HG02943 (cell line): Measurements from ENCODE around the gene NELFB.

ENCODE experiments used
- ATAC-seq: cut with Tn5 transposase; IDR thresholded peaks from one replicate; pipeline ENCODE4 v1.9.1; 2021; ENCODE audit warnings: mild to moderate bottlenecking, low read depth, moderate library complexity; ENCODE audit not compliant: unreplicated experiment

The NELFB gene

DNA sequence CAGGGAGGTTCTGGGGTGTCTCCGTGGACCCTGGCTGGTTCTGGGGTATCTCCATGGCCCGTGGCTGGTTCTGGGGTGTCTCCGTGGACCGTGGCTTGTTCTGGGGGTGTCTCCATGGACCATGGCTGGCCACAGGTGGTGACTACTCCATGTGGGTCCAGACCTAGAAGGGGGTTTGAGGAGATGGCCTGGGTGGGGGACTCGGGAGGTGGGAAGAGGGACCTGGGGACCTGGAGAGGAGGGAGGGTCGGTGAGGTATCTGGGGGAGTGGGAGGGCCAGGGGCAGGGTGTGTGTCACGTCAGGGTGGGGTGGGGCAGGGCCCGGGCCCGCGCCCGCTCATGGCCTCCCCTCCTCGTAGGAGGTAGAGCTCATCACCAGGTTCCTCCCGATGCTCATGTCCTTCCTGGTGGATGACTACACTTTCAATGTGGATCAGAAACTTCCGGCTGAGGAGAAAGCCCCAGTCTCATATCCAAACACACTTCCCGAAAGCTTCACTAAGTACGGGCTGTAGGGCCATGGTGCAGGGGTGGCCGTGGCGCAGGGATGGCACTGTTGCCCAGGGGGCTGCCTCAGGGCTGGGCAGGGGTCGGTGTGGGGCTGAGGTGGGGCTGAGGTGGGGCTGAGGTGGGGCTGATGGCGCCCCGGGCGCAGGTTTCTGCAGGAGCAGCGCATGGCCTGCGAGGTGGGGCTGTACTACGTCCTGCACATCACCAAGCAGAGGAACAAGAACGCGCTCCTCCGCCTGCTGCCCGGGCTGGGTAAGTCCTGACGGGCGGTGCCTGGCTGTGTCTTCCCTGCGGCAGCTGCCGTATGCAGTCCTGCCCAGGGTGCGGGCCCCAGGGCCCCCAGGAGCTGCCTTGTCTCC, 11.7 kb downstream of the NELFB start:
- no peak for ATAC-seq

DNA sequence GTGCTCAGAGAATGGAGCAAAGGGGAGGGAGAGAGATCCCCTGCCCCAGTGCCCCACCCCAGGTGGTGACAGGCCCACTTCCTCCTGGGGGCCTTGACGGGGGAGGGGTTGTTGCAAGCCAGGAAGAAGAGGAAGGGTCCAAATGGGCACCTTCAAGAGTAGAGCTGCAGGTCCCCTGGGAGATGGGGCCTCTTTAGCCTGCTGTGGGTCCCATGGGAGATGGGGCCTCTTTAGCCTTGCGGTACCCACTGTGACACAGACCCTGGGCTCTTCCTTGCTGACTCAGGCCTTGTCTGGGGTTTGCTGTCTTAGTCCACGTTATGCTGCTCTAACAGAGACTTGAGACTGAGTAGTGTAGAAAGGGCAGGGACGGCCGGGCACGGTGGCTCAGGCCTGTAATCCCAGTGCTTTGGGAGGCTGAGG, 12.8 kb downstream of the NELFB start:
- no peak for ATAC-seq

DNA sequence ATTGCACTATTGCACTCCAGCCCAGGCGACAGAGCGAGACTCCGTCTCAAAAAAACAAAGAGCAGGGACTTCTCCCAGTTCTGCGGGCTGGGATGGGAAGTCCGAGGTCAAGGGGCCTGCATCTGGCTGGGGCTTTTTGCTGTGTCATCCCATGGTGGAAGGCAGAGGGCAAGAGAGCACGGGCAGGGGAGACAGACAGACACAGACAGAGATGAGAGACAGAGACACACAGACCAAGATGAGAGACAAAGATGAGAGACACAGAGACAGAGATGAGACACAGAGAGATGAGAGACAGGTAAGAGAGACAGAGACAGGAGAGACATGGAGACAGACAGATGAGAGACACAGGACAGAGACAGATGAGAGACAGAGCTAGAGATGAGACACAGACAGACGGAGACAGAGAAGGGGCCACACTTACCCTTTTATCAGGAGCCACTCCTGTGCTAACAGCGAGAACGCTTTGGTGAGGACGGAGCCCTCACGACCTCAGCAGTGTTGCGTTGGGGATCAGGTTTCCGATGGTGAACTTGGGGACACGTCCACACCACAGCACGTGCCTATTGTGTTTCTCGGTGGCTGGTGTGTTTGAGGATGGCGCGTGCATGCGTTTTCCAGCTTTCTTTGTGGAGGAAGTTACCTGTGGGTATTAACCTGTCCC, 13.5 kb downstream of the NELFB start:
- ATAC-seq, result no peak

DNA sequence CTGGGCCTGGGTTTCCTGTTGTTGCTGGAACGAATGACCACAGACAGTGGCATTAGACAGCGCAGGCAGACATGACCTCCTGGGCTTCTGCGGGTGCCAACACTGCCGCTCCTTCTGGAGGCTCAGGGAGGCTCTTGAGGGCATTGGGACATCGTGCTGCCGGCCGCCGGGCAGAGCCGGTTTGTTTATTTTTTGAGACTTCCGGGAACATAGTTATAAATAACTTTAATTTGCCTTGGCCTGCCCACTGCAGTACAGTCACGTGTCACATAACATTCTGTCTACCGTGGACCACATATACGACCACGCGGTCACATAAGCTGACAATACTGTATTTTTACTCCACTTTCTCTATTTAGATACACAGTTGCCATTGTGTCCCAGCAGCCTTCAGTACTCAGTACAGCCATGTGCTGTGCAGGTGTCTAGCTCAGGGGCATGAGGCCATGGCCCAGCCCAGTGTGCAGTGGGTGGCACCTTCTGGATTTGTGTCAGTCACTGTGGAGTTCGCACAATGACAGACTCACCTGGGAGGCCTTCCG, 14.2 kb downstream of the NELFB start:
- ATAC-seq, result no peak

DNA sequence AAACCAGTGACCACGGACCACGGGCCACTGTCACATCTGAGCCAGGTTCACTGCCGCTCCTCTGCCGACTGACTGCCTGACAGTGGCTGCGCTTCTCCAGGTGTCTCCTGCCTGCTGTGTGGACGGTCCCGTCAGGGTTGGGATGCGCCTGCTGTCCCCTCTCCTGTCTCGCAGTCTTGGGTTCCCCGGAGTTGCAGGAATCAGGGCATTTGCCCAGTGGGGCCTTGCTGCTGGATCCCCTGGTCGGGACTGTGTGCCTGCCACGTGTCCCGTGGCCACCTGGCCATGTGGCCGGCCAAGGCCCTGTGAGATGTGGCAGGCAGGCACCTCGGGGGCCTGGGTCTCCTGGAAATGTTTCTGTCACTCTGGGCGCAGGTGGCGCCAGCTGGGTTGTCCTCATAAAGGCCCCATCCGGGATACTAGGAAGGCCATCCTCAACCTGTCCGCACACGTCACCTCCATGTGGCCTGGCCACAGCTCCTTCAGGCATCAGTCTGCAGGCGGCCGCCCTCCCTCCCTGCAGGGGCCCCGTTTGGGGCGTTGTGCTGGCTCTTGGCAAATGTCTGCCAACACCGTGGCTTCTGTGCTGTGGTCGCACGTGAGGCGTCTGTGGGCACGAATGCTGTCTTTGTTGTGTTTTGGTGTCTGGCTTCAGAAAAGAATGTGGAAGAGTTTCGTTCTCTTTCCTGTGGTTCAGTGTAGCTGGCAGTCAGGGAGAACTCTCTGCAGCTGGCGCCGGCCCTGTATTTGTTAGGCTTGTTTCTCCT, 16.0 kb downstream of the NELFB start:
- no peak for ATAC-seq

DNA sequence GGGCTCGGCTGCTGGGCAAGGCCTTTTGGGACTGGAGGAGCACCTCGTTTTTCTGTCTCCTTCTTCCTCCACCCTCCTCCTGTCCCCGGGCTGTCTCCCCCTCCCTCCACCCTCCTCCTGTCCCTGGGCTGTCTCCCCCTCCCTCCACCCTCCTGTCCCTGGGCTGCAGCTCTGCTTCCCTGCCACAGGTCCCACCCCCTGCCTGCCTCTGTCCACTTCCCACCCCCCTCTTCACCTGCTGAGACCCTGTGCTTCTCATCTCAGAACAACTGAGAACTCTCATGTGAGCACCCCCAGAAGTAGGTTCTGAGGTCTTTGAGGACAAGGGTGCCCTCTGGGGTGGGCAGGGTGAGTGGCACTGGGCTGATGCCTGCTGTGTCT, 16.6 kb downstream of the NELFB start:
- no peak for ATAC-seq

DNA sequence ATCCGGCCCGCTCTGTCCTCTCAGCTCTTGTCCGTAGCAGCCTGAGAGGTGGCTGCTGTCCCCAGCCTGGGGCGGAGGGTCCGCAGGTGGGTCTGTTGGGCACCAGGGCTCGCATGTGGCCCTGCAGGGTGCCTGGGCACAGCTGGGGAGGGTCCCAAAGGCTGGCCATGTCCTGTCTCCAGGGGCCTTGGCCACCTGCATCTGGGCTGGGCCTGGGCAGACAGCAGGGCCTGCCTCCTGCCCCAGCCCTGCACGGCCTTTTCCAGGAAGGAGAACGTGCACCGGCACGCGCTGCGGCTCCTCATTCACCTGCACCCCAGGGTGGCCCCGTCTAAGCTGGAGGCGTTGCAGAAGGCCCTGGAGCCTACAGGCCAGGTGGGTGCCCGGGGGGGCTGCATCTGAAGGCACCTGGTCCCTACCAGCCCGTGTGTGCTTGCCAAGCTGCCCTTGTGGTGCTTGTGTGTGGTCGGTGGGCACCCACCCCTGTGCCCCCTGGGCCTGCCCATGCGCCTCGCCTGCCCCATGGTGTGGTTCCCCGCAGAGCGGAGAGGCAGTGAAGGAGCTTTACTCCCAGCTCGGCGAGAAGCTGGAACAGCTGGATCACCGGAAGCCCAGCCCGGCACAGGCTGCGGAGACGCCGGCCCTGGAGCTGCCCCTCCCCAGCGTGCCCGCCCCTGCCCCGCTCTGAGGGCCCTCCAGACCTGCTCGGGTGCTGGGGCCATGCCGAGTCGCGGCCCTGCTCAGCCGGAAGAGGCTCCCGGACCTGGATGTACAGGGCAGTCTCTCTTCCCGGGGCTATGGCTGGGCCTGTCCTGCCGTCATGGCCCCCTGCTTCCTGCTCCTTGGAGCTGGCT, 17.3 kb downstream of the NELFB start:
- no peak for ATAC-seq

DNA sequence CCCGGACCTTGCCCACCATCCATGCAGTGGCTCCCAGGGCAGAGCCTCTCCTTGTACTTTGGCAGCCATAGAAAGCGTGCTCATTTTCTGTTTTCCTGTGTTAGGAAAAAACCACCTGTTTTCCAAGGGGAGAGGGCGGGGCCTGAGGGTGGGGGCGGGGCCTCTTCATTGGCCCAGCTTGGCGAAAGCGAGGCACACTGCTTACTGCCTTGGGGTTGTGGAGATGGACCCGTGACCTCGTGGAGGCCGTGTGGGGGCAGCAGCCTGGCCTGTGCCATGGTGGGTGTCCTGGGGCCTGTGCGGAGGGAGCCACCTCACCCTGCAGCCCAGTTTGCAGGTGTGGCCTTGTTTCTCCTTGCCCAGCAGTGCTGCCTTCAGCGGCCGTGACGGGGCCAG, 18.0 kb downstream of the NELFB start:
- no peak for ATAC-seq

DNA sequence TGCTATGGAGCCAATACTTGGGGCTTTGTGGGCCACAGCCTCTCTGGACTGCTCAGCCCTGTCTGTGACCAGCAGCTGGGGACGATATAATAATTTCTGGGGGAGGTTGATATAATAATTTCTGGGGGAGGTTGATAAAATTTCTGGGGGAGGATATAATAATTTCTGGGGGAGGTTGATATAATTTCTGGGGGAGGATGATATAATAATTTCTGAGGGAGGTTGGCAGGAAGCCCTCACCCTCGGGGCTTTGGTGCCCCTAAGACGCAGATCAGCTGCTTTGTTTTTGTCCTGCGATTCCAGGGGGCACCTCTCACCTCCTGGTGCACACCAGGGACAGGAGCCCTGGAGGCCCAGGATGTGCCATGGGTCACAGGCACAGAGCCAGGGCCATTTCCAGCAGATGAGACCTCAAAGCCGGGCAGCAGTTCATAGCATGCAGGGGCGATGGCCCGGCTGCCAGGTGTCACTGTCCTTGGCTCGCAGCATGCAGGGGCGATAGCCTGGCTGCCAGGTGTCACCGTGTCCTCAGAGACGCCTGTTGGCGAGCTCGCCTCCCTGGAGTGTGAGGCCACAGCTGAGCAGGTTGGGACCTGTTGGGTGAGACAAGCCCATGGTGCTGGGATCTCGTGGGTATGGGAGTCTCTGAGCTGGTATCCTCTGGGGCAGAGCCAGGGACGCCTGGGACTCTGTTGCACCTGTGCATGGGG, 18.6 kb downstream of the NELFB start:
- ATAC-seq, result no peak

DNA sequence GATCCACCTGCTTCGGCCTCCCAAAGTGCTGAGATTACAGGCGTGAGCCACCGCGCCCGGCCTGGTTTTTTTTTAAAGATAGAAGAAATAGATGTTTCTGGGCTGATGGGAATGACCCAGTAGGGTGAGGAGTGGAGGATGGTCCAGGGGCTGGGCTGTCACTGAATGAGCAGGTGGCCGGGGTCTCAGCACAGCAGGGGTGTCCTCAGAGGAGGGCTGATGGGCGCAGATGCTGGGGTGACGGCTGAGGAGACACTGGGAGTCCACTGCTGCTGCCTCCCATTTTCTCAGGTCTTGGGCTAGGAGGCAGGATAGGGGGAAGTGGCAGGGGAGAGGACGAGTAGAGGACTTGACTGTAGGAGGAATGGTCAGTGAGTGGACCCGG, 20.1 kb downstream of the NELFB start:
- no peak for ATAC-seq

DNA sequence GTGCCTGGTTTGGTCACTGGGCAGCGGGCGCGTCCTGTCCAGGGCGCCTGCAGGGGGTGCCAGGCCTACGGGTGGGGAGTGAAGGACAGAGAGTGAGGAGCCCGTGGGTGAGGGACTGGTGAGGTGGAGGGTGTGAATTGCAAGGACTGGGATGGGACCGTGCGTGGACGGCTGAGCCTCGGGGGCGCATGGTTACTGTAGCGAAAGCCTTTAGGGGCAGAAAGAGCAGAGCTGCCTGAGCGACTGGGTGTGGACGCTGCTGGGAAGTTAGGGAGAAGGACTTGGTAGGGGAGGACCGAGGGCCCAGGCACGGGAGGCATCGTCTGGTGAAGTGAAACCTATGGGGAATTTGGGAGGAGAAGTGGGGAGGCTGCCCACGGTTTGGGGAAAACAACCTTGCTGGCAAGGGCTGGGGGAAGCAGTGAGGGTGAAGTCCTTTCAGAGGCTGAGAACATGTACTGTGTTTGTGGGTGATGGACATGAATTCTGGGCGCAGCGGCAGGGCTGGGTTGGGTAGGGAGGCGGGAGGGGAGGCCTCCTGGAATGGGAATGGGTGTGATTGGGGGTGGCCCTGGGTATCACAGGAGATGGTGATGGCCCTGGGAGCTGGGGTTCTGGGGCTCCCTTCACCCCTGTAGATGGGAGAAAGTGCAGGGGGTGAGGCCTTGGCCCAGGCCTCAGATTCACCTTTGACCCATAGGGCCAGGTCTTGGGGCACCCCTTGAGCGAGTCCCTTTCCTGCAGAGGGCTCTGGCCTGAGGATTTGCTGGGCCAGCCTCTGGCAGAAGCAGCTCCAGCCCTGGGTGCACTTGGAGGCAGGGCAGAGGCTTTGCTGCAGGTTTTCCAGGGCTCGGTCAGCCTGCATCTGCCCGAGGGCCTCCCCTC, 20.7 kb downstream of the NELFB start:
- no peak for ATAC-seq

DNA sequence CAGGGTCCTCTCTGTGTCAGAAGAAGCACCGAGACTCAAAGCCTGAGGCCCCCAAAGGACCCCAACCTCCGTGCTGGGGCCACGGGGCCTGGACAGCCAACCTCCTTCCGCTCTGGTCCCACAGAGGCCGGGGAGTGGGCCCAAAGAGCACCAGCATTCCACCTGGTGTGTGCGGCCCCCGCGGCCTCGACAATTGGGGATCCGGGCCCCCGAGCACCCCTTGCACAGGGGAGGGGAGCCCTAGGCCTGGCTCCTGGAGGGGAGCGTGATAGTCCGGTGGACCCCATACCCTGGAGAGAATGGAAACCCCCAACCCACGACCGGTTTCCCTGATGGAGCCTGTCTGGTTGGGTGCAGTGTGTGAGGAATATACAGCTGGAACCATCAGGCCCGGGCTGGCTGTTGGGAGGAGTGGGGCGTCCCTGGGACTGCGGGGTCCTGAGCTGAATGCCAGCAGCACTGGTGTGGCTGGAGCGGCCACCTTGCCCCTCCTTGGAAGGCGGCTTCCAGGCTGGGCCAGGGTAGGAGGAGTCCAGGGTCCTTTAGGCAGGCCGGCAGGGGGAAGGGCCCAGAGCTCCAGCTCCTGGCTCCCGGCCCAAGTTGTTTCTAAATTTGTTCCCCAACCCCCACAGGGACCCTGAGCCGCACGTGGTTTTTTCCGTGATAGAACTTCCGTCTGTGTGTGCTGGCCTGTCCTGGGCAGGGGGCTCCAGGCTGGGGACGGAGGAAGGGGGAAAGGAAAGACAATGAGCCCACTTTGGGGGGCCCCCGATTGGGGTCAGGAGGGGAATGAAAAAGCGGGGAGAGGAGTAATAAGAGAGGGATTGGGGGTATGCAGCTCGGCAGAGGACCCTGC, 21.6 kb downstream of the NELFB start:
- no peak for ATAC-seq

DNA sequence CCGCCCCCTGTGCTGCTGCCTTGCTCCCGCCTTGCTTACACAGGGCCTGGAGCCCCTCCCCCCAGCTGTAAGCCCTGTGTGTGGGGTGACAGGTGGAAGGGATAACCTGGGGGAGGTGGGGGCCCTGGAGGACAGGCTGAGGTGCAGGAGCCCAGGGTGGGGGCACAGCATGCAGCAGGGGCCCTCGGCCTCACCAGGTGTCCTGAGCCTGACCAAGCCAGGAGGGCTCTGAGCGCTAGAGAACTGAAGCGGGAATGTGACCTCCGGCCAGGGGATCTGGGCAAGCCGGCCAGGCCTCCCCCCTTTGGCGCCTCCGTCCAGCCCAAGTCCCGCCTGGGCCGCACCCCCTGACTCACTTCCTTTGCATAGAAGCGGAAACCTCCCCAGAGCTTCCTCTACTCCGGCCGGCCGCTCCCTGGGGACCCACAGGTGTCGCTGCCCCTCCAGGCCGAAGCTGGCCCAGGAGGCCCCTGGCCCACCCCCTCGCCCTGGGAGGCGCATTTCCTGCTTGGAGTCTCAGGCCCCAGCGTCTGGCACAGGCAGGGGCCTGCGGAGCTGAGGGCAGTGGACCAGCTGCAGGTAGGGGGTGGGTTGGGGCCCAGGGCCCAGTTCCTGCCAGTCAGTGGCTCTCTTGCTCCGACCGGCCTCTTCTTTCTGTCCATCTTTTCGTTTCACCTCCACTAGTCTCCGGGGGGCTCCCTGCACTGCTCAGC, 22.4 kb downstream of the NELFB start, which contains the start of gene TOR4A:
TOR4A (plus strand) TSS at position 398 of the 713 bp plus-strand sequence. CDS start 964 bp downstream, outside the sequence.
- peak; percentile 72 for ATAC-seq

DNA sequence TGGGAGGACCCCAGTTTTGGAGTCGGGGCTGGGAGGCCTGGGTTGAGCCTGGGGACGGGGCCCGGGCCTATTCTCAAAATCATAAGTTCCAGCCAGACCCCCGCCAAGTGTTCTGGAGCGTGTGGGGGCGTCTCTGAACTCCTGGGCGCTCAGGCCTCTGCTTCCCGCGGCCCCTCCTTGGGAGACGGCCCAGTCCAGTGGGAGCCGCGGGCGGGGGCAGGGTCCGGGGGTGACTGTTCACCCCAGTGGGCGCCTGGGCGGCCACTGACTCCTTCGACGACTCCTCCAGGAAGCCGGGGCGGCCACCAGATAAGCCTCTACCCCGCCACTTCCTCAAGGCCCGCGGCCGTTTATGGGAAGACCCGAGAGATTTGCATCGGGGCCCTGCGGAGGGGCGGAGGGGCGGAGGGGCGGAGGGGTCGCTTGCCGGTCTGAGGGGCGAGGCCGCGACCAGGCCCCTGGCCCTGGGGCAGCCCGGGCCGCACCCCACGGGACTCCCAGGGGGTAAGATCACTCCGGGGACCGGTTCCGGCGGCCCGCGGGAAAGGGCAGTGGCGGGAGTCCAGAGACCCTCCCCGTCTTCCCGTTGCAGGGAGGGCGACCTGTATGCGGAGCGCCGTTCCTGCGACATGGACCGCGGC, 23.1 kb downstream of the NELFB start:
- ATAC-seq, result peak; percentile 12

DNA sequence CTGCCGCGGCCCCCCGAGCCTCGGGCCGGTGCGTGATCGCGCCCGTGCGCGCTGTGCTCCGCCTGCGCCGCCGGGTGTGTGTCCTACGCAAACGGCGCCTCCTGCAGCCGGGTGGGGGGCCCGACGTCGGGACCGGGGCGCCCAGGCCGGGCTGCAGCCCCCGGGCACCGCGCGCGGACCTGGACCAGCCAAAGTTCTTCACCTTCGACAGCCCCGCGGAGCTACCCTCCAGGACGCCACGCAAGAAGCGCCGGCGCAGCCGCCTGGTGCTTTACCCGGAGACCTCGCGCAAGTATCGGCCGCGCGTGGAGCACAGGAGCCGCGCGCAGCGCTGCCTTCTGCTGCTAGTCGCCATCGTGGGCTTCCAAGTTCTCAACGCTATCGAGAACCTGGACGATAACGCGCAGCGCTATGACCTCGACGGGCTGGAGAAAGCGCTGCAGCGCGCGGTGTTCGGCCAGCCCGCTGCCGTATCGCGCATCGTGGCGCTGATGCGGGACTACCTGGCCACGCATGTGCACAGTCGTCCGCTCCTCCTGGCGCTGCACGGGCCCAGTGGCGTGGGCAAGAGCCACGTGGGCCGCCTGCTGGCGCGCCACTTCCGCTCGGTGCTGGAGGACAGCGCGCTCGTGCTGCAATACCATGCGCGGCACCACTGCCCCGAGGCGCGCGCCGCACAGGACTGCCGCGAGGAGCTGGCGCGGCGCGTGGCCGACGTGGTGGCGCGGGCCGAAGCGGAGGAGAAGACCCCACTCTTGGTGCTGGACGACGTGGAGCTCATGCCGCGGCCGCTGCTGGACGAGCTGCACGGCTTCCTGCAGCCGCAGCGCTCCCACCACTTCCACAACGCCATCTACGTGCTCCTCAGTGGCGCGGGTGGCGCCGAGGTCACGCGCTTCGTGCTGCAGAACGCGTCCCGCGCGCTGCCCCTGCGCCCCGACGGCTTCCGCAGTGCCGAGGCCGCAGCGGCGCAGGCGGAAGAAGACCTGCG, 23.9 kb downstream of the NELFB start:
- ATAC-seq, result no peak
